NCI-H345 treated with DMSO at 0.1 percent for 48 hours (cell line): ENCODE results near the gene LGMN.

Experiments
- DNase-seq: peaks from one replicate; lab custom pipeline; 2025; ENCODE audit not compliant: unreplicated experiment; lab: John Stamatoyannopoulos, UW

The LGMN gene

DNA sequence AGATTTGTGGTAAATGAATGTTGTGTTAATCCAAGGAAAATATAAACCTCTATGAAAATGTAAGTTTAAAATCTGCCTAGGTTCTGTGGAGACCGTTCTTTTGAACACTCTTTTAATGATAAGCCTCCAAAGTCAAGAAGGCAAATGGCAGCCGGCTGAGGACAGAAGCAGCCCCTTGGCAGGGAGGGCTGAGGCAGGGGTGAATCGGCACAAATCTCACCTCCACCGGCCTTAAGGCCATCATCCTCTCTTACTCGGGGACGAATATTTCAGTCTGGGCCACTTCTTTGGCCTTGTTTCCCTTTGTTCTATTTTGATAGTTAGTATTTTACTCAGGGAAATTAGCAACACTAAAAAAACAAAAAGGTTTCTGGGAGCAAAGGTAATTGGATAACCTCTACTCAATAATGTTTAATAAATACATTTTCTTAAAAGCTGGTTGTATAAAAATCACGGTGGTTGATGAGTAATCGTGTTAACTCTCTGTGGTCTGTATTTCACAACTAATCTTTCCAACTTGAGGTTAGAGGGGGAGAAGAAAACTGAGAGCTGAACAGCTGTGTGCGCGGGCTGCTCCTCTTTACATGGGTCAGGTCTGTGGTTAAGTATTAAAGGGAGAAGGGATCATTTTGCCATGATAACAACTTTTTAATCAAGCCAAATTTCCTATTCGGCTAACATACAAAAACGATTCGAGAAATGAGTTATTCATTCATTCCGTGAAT lies 18.6 kb downstream of the LGMN start:
- no peak for DNase-seq

DNA sequence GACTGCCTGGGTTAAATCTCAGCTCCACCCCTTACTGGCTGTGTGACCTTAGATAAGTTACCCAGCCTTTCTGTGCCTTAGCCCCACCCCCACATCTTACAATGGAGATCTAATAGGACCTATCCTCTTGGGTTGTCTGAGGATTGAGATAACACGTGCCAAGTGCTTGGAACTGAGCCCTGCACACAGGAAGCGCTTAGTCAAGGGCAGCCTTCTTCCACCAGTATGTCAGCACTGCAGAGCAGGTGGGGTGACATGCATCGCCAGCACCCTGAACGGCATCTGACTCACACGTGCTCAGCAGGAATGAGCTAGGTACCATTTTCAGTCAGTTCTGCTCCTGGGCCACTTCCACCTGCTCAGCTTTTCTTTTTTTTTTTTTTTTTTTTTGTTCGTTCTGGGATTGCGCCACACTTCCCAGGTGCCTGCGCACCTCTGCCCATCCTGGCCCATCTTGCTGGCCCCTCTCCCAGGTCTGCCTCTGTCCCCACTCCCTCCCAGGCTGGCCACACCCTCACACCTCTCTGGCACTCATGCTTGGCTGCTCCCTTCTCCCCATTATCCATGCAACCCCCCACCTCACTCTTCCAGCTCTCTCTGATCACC lies 19.6 kb downstream of the LGMN start:
- DNase-seq: no peak

DNA sequence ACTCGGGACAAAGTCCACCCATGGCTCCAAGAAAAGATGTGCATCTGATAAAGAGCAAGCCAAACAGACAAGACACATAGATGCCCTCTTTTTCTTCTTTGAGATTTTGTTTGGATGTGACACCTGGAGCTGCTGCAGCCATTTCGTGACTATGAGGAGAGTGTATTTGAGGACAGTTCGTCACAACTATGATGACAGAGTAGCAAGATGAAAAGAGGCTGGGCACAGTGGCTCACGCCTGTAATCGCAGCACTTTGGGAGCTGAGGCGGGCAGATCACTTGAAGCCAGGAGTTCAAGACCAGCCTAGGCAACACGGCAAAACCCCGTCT lies 21.5 kb downstream of the LGMN start:
- DNase-seq: no peak

DNA sequence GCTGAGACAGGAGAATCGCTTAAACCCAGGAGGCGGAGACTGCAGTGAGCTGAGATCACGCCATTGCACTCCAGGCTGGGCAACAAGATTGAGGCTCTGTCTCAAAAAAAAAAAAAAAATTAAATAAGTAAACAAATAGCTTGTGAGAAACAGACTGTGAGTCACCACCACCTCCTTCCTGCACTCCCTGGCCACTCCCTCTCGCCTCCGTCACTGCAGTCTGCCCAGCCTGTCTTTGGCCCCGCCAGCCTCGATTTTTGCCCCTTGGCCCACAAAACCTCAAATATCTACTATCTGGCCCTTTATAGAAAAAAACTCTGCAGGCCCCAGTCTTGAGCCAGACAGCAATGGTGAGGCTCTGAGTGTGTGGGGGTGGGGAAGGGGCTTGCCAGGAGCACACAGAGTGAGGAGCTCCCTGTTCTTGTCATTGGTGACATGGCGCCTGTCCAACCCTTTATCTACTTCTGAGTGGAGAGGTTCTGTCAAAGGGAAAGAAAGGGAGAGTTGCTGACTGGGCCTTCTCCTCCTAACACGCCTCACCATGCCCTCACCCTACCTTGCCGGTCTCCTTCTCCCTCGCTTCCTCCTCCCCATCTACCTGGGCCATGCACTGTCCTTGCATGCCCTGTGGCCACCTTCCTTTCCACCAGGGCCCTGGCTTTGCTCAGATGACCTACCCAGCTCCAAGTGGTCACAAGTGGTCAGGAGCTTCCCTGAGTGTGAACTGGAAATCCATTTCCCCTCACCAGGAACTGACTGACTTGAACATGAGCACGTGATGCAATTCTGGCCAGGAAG lies 22.1 kb downstream of the LGMN start:
- DNase-seq: no peak

DNA sequence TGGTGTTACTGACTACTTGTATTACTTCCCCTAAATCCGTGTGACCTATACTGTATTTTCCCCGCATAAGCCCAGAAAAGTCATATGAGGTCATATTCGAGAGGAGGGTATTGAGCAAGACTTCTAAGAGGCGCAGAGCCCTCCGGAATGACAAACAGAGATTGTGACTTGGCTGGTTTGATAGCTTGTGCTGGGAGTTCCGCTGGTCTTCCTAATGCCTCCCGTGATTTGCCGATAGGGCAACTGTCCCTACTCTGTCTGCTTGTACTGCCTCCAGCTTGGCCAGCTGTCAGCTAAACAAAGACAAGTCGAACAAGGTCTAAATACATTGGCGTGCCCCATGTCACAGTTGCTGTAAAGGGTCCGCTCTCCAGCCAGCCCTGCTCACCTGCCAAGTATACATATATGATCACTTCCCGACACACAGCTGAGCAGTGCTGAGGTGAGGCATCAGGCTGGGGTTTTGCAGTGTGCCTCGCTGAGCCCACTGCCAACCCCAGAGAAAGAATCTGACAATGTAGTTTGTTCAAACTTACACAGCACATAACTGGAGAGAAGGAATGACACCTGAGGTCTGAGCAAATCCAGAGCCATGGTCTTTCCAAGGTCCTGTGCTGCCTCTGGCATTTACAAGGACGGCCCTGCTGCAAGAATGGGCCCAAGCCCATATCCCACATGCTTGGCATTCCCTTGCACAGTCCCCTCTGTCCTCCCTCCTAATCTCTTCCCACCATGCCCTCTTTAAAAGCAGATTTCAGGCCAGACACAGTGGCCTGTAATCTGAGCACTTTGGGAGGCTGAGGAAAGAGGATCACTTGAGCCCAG lies 23.7 kb downstream of the LGMN start:
- DNase-seq: no peak

DNA sequence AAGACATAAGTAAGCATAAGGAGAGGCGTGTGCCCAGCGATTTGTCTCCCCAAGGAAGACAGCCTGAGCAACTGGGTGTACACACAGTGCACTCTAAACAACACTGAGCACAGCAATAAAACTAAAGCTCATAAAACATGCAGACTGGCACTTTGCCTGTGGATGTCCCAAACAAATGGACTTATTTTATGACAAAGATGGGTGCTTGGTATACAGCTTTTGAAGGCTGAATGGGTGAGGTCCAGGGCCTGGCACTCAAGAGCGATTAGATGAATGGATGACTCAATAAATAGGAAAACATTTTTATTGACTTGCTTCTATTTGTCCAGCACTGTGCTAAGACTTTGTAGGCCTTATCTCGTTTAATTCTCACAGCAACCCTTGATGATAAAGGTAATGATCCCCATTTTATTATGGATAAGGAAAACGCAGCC lies 28.5 kb downstream of the LGMN start:
- no peak for DNase-seq

DNA sequence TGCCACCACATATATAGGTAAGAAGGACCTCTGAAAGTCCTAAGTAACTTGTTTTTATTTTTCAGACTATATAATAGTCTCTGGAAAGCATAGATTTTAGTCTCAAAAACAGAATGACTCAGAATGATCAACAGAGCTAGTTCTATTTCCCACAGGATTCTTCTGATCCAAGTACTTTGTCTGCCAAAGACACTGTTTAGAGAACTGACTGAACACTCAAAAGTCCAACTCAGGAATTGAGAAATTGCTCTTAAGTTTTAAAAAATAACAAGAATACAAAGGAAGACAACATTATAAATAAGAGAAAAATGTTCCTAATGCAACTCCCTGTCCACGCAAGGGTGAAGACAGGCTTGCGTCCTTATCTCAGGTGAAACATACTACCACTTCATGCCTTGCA lies 29.0 kb downstream of the LGMN start:
- DNase-seq: no peak

DNA sequence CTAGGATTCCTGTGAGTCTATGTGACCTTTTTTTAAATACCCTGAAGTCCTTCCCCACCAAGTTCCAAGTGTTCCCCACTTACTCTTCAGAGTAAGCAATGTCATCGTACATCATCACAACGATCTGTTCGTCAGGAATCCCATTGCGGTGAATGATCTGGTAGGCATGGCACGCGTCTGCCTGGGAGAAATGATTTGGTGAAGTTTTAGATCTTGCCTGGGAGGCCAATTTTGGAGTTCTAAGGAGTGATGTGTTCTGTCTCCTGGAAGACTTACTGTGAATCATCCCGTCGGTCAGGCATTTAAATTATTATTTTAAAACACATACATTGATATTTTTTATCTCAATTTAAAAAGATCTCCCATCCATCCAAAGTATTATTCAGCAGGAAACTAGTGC lies 29.8 kb downstream of the LGMN start:
- no peak for DNase-seq

DNA sequence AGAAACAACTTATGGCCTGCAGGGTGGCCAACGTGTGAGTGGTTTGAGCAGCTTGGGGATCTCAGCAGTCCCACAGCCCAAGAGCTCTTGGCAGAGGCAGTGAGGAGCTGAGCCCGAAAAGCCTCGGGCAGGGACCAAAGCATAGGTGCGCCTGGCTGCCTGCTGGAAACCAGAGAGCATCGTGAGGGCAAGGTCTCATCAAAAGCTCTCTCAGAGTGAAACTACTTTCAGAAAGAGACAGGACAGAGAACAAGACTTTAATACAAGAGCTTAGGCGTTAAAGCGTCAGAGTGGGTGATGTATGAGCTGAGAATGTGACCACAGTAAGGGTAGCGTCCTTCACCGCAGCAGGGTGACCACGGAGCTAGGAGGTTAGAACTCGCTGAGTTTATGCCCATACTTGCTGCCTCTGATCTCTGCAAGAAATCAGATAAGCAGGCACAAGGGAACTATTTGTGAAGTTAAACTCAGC lies 30.8 kb downstream of the LGMN start:
- no peak for DNase-seq

DNA sequence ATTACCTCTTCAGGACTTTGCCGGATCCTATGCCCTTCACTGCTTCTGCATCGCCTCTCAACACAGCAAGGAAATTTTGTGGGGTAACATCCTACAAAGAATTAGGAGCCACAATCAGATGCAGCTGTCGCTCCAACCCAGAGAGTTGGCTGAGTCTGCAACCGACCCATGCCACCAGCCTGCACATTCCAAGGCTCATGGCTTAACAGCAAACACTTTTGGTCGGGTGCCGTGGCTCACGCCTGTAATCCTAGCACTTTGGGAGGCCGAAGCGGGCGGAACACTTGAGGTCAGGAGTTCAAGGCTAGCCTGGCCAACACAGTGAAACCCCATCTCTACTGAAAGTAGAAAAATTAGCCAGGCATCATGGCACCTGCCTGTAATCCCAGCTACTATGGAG lies 32.3 kb downstream of the LGMN start:
- DNase-seq: no peak

DNA sequence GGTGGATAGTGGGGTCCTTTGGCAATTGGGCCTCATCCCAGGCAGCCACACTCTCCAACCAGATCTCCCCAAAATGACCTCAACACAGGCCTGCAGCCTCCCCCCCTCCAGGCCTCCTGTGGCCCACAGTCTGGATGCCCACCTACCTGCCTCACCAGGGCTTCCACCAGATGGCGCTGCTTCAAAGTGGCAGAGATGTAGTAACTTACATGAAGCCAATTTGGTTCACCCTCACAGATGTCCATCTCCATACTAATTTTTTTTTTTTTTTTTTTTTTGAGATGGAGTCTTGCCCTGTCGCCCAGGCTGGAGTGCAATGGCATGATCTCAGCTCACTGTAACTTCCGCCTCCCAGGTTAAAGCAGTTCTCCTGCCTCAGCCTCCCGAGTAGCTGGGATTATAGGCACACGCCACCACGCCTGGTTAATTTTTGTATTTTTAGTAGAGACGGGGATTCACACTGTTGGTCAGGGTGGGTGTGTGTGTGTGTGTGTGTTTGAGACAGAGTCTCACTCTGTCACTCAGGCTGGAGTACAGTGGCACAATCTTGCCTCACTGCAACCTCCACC lies 33.6 kb downstream of the LGMN start:
- DNase-seq: peak; percentile 4

DNA sequence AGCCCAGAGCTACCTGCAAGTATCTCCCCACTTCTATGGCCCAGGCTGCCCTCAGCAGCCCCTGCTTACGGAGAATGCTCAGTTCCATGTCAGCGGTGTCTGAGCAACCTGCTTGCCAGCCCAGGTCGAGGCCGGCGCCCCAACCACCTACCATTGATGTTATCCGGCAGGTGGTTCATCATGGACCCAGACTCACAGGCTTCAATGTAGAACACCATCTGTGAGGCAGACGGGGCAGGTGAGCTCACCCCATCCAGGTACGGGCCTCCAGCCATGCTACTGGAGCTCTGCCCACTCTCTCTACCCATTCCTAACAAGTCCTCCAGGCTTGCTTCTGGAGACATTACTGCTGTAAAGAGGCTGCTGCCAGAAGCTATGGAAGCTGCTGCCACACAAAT lies 35.8 kb downstream of the LGMN start:
- no peak for DNase-seq

DNA sequence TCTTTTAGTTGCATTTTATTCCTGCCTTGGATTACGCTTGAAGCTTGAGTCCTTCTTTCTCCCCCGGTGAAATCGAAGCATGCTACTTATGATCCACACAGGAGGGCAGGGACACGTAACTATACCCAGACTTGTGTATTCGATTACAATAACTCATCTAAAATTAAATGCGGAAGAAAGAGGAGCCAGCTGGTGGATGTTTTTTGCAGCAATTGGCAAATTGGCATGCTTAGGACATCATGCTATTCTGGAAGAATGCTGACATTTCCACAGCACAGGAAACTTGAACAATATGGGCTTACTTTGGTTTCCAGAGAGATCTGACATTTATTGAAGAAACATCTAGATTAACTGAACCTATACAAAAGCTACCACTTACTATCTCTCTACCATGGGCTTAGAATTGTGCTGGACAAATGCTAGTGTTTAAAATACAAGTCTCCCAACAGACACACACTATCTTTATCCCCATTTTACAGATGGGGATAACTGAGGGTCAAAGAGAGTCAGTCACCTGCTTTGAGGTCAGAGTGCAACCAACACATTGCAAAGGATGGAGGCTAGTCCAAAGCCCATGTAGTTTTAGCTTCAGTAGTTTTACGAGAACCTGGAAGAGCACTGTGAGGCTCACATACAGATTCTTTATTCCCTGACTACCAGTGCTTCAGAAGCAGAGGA lies 36.3 kb downstream of the LGMN start:
- no peak for DNase-seq

DNA sequence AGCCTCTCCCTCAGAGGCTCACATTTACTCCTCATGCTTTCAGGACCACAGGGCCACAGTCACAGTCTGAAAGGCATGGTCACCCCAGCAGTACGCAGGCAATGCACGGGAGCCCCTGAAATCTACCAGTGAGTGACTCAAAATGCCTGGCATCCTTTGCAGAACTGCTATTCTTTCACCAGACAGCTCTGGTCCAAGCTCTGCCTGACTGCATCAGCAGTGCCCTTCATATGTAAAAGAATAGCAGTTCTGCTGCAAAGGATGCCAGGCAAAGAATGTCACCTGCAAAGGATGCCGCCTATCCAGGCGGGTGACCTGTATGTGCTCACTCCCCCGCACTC lies 38.5 kb downstream of the LGMN start:
- no peak for DNase-seq

DNA sequence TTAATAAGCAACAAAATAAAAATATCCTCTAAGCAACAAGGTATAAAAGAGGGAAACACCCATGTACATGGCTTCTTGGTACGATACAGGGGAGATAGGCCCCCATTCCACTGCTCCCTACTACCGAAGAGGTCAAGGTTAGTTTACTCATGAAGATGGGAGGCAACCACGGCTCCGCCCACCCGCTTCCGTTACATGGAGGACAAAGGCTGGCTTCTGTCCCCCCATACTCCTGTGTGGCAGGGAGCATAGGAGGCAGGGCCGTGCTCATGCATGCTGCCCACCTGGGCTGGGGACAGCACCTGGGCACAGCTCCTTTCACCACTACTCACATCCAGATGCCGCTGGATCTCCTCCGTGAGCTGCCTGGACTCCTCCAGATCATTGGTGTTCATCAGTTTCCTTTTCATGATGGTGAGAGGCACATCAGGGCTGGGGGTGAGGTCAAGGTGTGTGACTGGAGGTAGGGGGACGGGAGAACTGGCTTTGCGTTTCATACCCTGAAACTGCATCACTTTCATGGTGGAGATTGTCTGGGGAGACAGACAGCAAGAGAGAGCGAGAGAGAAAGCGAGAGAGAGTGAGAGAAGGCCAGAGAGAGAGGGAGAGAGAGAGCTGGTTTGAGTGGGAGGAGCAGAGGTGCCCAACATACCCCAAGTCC lies 39.0 kb downstream of the LGMN start:
- DNase-seq: no peak

DNA sequence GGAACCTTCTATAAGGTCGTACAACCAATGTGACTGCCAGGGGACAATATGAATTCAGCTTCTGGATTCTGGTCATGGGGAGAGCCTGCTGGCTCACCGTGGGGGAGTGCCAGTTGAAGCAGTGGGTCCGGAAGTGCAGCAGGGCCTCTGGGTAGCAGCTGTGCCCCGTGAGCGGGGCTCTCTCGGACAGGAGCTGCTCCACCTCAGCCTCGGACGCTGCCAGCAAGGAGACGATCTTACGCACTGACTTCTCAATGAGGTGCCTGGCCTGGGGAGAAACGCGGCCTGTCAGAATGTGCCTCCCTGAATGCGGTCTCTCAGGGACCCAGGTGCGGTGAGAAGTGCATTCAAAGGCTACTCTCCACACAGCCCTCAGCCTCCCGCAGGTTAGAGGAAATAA lies 42.0 kb downstream of the LGMN start:
- no peak for DNase-seq

DNA sequence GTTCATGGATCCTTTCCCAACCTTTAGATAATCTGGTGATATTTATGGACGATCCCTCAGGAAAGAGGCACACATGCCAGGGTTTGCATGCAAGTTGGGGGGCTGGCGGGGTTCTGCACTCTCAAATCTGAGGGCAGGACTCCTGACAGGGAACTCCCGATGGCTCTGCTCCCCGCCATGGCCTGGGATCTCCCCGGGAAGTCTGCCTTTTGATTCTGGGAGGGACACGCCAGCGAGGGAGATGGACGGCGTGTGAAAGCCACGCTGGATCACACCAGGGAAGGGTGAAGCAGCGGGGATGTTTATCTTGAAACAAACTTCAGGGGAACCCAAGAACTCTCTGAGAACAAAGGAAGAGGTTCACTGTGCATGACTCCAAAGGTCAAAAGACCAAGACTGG lies 43.6 kb downstream of the LGMN start:
- no peak for DNase-seq

DNA sequence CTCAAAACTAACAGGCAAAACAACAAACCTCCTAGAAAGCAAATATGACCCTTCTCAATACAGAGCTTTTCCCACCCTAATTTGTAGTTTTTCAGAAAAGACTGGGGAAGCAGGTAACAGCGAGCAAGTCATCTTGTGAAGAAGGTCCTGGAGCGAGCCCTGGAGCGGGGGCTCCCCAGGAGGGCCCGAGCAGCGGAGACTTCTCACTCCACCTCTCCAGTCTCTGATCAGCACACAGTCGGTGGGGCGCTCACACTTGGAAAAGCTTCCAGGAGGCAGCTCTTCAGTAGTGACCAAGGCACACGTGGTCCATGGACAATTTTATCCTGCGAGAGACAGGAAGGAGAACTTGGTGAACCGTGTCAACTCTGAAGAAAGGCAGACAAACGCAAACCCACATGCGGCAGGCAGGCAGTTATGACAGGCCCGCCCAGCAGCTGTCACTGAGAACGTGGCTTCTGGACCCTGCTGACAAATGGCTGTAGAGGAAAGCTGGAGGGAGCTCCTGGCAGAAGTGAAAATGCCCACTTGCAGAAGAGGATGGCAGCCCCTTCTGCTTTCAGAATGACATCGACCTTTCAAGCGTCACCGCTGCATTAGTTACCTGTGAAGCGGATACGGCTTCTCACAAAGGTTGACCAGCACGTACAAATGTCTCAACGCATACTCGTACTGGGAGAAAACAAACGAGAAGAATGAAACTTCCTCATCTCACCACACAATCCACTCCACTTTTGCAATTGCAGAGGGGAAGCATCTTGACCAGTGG lies 44.2 kb downstream of the LGMN start:
- no peak for DNase-seq

DNA sequence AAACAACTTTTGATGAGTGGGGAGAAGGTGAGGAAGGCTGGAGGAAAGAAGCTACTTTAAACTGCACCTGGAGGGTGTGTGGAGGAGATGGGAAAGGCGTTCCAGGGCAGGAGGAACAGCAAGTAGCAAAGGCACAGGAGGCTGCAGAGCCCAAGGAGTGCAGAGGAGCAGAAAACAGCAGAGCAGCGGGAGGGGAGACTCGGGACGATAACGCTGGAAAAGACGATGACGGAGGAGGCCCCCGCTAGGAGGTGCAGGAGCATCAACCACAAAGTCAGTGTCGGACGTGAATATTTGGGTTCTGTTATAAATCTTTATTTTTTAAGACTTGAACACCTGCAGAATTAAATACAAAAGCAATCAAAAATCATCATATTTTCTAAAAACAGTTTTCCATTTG lies 44.9 kb downstream of the LGMN start:
- DNase-seq: no peak
